Mesendoderm (in vitro differentiated cells): ENCODE measurements around the gene OR2L5. TPM values are rescaled to one million over a fixed set of nuclear protein-coding genes. Genes with fewer than 3 reads are reported as not detected.

Experiments used
- small RNA-seq: library from polyadenylated mRNA; stranded (forward); fragments of <200 nt; extraction: miRNeasy Mini kit (QIAGEN cat#:217004); gene quantifications from one replicate; pipeline ENCODE3, GENCODE V24; 2013; ENCODE audit not compliant: insufficient read depth

The OR2L5 gene

Small RNAs within 50 kb of the gene (small RNA-seq; reads per million reads assigned to genes)
- not detected for gene RF00019
